IMR-90 (cell line): ENCODE data around the gene CHRM4. TPM values are rescaled to one million over a fixed set of nuclear protein-coding genes. Genes with fewer than 3 reads are reported as not detected.

Experiments used
- ATAC-seq: fragments of 200-7000 bp; cut with Tn5 transposase; 2 replicates; pipeline ENCODE4 v1.9.1; 2020; ENCODE audit warnings: low read depth, mild to moderate bottlenecking, moderate library complexity
- BruUV-seq: library from RNA; stranded (reverse); fragments of 400-500 nt; replicated peaks from 2 replicates; lab custom pipeline; 2021; lab: Mats Ljungman, UMichigan
- CTCF ChIA-PET: fragments of 300-600 bp; formaldehyde crosslinking; extraction: SDS; loops from one replicate; lab custom pipeline; 2021; ENCODE audit warnings: antibody characterized with exemption; lab: Yijun Ruan, JAX
- POLR2A ChIA-PET: fragments of 300-600 bp; sonication (Branson Sonifier 250); formaldehyde crosslinking; loops from one replicate; lab custom pipeline; 2022; ENCODE audit warnings: antibody characterized with exemption; ENCODE audit not compliant: unreplicated experiment; lab: Charles Lee
- DNase-seq: peaks from one replicate; pipeline ENCODE4 v3.0.0; 2013
- H2AFZ ChIP-seq: replicated peaks from 2 replicates; pipeline ENCODE3; 2013; ENCODE audit warnings: low read length, mild to moderate bottlenecking; ENCODE audit not compliant: poor library complexity
- H2AK5ac ChIP-seq: 2 replicates; pipeline ENCODE4 v1.6.1; 2013; ENCODE audit warnings: low read depth, low read length, inconsistent platforms
- H2AK9ac ChIP-seq: replicated peaks from 2 replicates; pipeline ENCODE3; 2013; ENCODE audit warnings: mild to moderate bottlenecking, low read depth, low read length, moderate library complexity; ENCODE audit not compliant: poor library complexity
- H2BK120ac ChIP-seq: 2 replicates; pipeline ENCODE4 v1.6.1; 2013; ENCODE audit warnings: low read depth, low read length, inconsistent platforms
- H2BK15ac ChIP-seq: 3 replicates; pipeline ENCODE4 v1.6.1; 2013; ENCODE audit warnings: low read depth, low read length, inconsistent platforms
- H2BK20ac ChIP-seq: 2 replicates; pipeline ENCODE4 v1.6.1; 2013; ENCODE audit warnings: low read depth, mild to moderate bottlenecking, inconsistent platforms, low read length, moderate library complexity
- H2BK5ac ChIP-seq: 2 replicates; pipeline ENCODE4 v1.6.1; 2013; ENCODE audit warnings: mild to moderate bottlenecking, low read depth, low read length, inconsistent platforms; ENCODE audit not compliant: poor library complexity, severe bottlenecking
- H3K14ac ChIP-seq: replicated peaks from 2 replicates; pipeline ENCODE4 v1.6.1; 2013; ENCODE audit warnings: low read depth, low read length, inconsistent platforms
- H3K18ac ChIP-seq: 2 replicates; pipeline ENCODE4 v1.6.1; 2013; ENCODE audit warnings: low read depth, low read length, control low read depth
- H3K23ac ChIP-seq: 2 replicates; pipeline ENCODE4 v1.6.1; 2013; ENCODE audit warnings: low read depth, low read length, inconsistent platforms
- H3K27ac ChIP-seq: 2 replicates; pipeline ENCODE4 v1.5.1; 2013; ENCODE audit warnings: mild to moderate bottlenecking, control low read depth, low read length; ENCODE audit not compliant: insufficient read depth
- H3K27me3 ChIP-seq: 2 replicates; pipeline ENCODE4 v1.6.1; 2013; ENCODE audit warnings: low read length; ENCODE audit not compliant: control insufficient read depth, insufficient read depth
- H3K36me3 ChIP-seq: 2 replicates; pipeline ENCODE4 v1.6.1; 2013; ENCODE audit warnings: low read length, mixed read lengths; ENCODE audit not compliant: control insufficient read depth, insufficient read depth
- H3K4ac ChIP-seq: 2 replicates; pipeline ENCODE4 v1.6.1; 2013; ENCODE audit warnings: low read depth, low read length, inconsistent platforms
- H3K4me1 ChIP-seq: 2 replicates; pipeline ENCODE4 v1.6.1; 2013; ENCODE audit warnings: low read length, mixed read lengths; ENCODE audit not compliant: control insufficient read depth, insufficient read depth
- H3K4me2 ChIP-seq: 2 replicates; pipeline ENCODE4 v1.6.1; 2013; ENCODE audit warnings: low read depth, mild to moderate bottlenecking, control low read depth, low read length, moderate library complexity
- H3K4me3 ChIP-seq: 2 replicates; pipeline ENCODE4 v1.5.1; 2013; ENCODE audit warnings: low read depth, mild to moderate bottlenecking, control low read depth, low read length, moderate library complexity; ENCODE audit not compliant: insufficient read depth
- H3K56ac ChIP-seq: 2 replicates; pipeline ENCODE4 v1.6.1; 2013; ENCODE audit warnings: low read length, inconsistent platforms; ENCODE audit not compliant: insufficient read depth; ENCODE audit errors: extremely low read depth
- H3K79me1 ChIP-seq, 2 experiments: 2 replicates each; pipeline ENCODE4 v1.6.1; 2013; ENCODE audit warnings: low read length in 2 of 2, inconsistent platforms in 1 of 2, low read depth in 1 of 2
- H3K9ac ChIP-seq: 2 replicates; pipeline ENCODE4 v1.6.1; 2013; ENCODE audit warnings: low read depth, low read length, control low read depth
- H3K9me1 ChIP-seq: 2 replicates; pipeline ENCODE4 v1.6.1; 2013; ENCODE audit warnings: low read length, inconsistent platforms; ENCODE audit not compliant: insufficient read depth
- H3K9me3 ChIP-seq: 2 replicates; pipeline ENCODE4 v1.6.1; 2013; ENCODE audit warnings: low read length; ENCODE audit not compliant: control insufficient read depth, insufficient read depth
- H4K20me1 ChIP-seq: 2 replicates; pipeline ENCODE4 v1.6.1; 2013; ENCODE audit warnings: low read length, inconsistent platforms; ENCODE audit not compliant: insufficient read depth
- H4K5ac ChIP-seq: 2 replicates; pipeline ENCODE4 v1.6.1; 2013; ENCODE audit warnings: mild to moderate bottlenecking, low read depth, low read length, control low read depth
- H4K8ac ChIP-seq, 2 experiments: 2 replicates each; pipeline ENCODE4 v1.6.1; 2013; ENCODE audit warnings: low read depth in 2 of 2, low read length in 2 of 2, control low read depth in 1 of 2, inconsistent platforms in 1 of 2
- H4K91ac ChIP-seq: 2 replicates; pipeline ENCODE4 v1.6.1; 2013; ENCODE audit warnings: low read depth, low read length, inconsistent platforms; ENCODE audit not compliant: insufficient read depth
- CEBPB ChIP-seq: IDR thresholded peaks from 2 replicates; pipeline ENCODE4 v1.6.1; 2012; ENCODE audit warnings: low read depth, low read length, improper control_type of control experiment
- RAD21 ChIP-seq: IDR thresholded peaks from 2 replicates; pipeline ENCODE4 v1.6.1; 2012; ENCODE audit warnings: low read length, improper control_type of control experiment
- WGBS, 2 experiments: methylation state at CpG; one replicate each; pipeline versions ENCODE4 v1.1.5 to v1.1.7; 2013; ENCODE audit warnings: missing lambda C conversion rate in 2 of 2; ENCODE audit not compliant: insufficient read length in 1 of 2; ENCODE audit errors: extremely low coverage in 2 of 2; 5-methylcytosine and 5-hydroxymethylcytosine counted together
- dilution Hi-C: fragments of 300-500 bp; cut with HindIII; formaldehyde crosslinking; loops from one replicate; pipeline ENCODE4 v1.14.3; 2018; ENCODE audit warnings: low sequenced_read_pairs; ENCODE audit not compliant: unreplicated experiment
- in situ Hi-C: fragments of 300-500 bp; cut with MboI; formaldehyde crosslinking; loops from 3 replicates; pipeline ENCODE4 v1.14.3; 2019; ENCODE audit warnings: low sequenced_read_pairs, inconsistent platforms, mixed read lengths
- intact Hi-C: fragments of 100-400 bp; cut with micrococcal nuclease; formaldehyde crosslinking; loops from 2 replicates; pipeline ENCODE4 v1.10.0; 2022
- polyA plus RNA-seq, 3 experiments: library from polyadenylated mRNA; depleted of rRNA; stranded (reverse); fragments of >200 nt; gene quantifications; 2 replicates each; pipeline ENCODE4 v1.2.3, GENCODE V29; 2012; ENCODE audit warnings: low replicate concordance in 1 of 3
- total RNA-seq: library from RNA; depleted of rRNA; stranded (reverse); fragments of >200 nt; gene quantifications from 2 replicates; pipeline ENCODE4 v1.2.3, GENCODE V29; 2012
- TF ChIP-seq, protein P1 (sequence below): conservative IDR thresholded peaks from 2 replicates; pipeline ENCODE4 v1.5.1; 2012; ENCODE audit warnings: mild to moderate bottlenecking, low read depth, low read length, improper control_type of control experiment

The CHRM4 gene
- total and polyA plus RNA-seq, 2 of the 4 experiments (the other 2 are of a cell fraction), result 0.09 to 0.18 TPM

DNA sequence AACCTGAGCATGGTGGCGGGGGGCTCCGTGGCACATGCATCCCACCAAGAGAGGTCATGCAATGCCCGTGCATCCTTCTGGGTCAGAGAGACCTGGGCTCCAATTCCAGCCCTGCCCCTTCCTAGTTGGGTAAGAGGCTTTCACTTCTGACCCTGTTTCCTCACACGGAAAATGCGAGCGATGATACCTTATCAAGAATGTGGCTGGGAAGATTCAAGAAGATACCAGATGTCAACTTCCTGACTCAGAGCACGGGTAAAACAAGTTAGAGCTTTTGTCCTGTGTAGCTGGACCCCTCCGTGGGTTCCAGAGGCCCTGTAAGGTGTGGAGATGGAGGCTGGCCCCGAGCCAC, 53.0 kb downstream of the CHRM4 start:
- Histone ChIP-seq H3K4me3 (no peak overlapping the region), H4K8ac (peak overlapping the region in 1 of 2 experiments; percentile 36; a peak in 1 of 4 replicates), H3K18ac (no peak overlapping the region), H3K4me1 (peaks cover 8% of the 10 kb centered on the region), H4K20me1 (no peaks in the 10 kb centered on the region), H3K36me3 (no peaks in the 10 kb centered on the region), H4K5ac (no peak overlapping the region), H3K23ac (no peak overlapping the region), H3K56ac (no peak overlapping the region), H2AFZ (peak overlapping the region; percentile 86), H3K27me3 (peaks cover 23% of the 10 kb centered on the region), H3K4me2 (peak overlapping the region; percentile 21), H3K9ac (no peak overlapping the region), H3K79me1 (no peaks in the 10 kb centered on the region), H3K27ac (no peak overlapping the region), H3K9me3 (no peaks in the 10 kb centered on the region), H3K4ac (no peak overlapping the region), H2BK120ac (no peak overlapping the region), H4K91ac (no peak overlapping the region; the same call in 1 of the 2 replicates), H3K9me1 (peaks cover 3% of the 10 kb centered on the region), H3K14ac (peak overlapping the region; percentile 17; the same call in 1 of the 2 replicates), H2BK20ac (no peak overlapping the region), H2BK5ac (no peak overlapping the region), H2BK15ac (no peak overlapping the region), H2AK5ac (peak overlapping the region; percentile 68; the same call in 1 of the 2 replicates), H2AK9ac (peak overlapping the region; percentile 71)
- WGBS, 2 experiments, result 0% methylated on average over 1 of the region's 9 CpGs; no CpG with 5 or more reads in 1 of the 2 experiments
- ChIA-PET POLR2A (no interaction called here), CTCF (interaction anchor here (0.7 kb wide), 1 partner anchor 1153 kb away, joined by 4 read pairs; no protein-coding TSS in a partner anchor)
- peak; percentile 26 for DNase-seq
- no peak; the same call in 1 of the 2 replicates for ATAC-seq
- BruUV-seq, result no TSS peak
- intact Hi-C loops, result no loop called here
- TF ChIP-seq, protein P1, sequence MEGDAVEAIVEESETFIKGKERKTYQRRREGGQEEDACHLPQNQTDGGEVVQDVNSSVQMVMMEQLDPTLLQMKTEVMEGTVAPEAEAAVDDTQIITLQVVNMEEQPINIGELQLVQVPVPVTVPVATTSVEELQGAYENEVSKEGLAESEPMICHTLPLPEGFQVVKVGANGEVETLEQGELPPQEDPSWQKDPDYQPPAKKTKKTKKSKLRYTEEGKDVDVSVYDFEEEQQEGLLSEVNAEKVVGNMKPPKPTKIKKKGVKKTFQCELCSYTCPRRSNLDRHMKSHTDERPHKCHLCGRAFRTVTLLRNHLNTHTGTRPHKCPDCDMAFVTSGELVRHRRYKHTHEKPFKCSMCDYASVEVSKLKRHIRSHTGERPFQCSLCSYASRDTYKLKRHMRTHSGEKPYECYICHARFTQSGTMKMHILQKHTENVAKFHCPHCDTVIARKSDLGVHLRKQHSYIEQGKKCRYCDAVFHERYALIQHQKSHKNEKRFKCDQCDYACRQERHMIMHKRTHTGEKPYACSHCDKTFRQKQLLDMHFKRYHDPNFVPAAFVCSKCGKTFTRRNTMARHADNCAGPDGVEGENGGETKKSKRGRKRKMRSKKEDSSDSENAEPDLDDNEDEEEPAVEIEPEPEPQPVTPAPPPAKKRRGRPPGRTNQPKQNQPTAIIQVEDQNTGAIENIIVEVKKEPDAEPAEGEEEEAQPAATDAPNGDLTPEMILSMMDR, result no peak
- TF ChIP-seq RAD21 (no peak), CEBPB (peak; percentile 24; the same call in 1 of the 2 replicates)
- in situ Hi-C loops, result no loop called here
- dilution Hi-C loops, result no loop called here
